GM18519 (cell line): ENCODE results near the gene FBXO2.
"Not testable (repeated sequence)": the region's sequence is repeated elsewhere in the genome, so short reads cannot be mapped to it uniquely, and the experiment has no call there.

Experiments used
- ATAC-seq: cut with Tn5 transposase; IDR thresholded peaks from one replicate; pipeline ENCODE4 v1.9.1; 2021; ENCODE audit warnings: mild to moderate bottlenecking, moderate library complexity; ENCODE audit not compliant: unreplicated experiment, low FRiP score

Gene FBXO2

GRCh38 chr1:11654939-11655808 is 945 bp upstream of the FBXO2 start:
- no peak for ATAC-seq

DNA sequence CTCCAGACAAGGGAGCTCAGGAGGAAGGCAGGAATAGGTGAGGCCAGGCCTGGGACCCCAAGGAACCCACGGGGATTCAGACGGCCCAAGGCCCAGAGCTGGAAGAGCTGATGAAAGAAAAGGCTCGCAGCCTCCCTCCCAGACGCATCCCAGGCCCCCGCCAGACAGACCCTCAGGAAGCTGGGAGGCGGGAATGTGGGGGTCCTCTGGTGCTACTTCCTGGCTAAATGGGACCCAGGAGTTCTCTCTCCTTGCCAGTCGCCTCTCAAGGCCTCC is 430 bp downstream of the FBXO2 start:
- no peak for ATAC-seq

DNA sequence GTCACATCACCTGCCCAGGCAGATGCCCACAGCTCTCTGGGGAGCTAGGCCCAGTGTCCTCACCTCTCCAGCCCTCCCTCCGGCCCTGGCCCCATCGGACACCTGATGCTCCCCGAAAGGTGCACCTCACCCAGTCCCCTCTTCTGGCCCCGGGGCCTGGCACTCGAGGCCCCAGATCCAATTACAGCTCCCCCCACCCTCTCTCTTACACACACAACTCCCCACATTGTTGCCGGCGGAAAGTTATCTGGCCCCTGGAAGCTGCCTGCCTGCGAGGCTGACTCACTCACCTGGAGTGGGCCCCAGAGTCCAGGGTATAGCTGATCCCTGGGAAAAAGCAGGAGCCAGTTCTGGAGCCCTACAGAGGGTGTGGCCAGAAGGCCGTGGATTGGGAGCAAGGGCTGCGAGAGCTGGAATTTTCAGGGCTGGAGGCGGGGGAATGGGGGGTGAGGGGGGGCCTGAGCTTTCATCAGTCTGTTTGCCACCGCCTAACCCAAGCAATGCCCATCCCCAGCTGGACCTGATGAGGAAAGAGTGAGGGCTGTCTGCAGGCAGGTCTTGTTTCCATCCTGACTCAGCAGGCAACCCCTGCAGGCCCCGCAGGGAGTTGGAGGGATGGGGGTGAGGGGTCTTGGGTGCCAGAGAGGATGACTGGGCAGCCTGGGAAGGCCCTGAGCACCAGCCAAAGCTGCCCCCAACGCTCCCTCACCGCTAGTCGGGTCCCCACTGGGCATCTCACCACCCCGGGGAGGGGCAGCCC is 948 bp downstream of the FBXO2 start:
- no peak for ATAC-seq

DNA sequence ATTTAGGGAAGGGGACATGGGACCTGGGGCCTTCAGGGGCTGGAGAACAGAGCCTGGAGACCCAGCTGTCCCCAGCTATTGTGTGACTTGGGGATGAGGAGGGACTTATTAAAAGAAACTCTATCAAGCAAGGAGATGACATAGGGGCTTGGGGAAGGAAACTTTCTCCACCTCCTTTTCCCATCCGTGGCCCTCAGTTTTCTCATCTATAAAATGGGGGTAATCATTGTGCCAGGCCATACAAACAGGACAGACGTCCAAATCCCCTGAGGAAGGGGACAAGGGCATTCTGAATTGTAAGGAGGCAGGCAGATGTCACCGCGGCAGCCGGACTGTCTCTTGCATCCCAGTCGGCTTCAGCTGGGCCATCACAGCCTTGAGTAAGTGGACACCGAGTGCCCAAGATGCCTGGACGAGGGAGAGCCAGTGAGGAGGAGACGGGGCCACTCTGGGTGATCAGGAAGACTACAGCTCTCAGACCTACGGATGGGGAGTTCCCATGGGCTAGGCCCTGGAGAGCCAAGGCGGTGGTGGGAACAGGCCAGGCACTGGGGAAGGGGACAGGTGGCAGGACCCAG is 1.9 kb downstream of the FBXO2 start:
- ATAC-seq = no peak

DNA sequence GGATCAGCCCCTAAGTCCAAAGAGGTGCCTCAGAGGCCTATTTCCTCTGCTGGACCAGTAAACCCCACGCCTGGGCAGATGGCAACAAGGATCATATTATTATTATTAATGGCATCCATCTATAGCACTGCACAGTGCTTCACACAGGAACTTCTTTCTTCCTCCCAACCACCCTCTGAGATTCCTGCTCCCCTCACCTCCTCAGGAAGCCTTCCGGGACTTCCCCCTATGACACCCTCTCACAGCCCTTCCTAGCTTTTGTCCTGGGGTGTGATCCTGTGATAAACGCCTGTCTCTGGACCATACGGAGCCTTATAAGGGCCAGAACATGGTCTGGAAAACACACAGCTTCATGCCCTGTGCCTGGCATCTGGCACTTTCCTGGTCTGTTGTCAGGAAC is 3.2 kb downstream of the FBXO2 start:
- ATAC-seq = no peak

GRCh38 chr1:11650331-11650991 is 3.8 kb downstream of the FBXO2 start:
- ATAC-seq = no peak

DNA sequence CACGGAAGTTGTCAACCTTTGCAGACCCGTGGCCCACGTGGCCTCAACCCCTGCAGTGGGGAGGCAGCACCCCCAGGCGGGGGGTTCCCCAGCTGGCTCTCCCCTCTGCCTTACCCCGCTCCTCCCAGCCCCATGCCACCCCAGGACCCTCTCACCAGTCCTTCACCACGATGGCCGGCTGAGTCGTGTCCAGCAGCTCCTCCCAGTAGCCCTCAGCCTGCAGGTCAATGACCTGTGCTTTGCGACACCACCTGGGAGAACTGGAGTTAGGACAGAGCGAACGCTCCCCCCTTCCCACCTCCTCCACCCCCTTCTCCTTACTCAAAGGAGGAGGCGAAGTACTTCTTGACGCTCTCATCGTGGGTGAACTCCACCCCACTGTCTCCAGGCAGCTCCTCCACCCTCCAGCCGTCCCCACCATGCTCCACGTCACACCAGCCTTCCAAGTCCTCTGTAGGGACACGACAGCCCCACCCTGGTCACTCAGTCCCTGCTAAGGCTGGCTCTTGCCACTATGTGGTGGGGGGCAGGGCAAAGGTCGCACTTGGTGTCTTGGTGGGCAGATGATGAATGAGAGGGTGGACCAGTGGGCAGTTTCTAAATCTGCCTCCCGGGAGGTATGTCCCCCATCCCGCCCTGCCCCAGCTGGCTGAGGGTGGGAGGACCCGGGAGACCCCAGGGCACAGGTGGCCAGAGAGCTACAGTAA is 4.5 kb downstream of the FBXO2 start:
- ATAC-seq = no peak

DNA sequence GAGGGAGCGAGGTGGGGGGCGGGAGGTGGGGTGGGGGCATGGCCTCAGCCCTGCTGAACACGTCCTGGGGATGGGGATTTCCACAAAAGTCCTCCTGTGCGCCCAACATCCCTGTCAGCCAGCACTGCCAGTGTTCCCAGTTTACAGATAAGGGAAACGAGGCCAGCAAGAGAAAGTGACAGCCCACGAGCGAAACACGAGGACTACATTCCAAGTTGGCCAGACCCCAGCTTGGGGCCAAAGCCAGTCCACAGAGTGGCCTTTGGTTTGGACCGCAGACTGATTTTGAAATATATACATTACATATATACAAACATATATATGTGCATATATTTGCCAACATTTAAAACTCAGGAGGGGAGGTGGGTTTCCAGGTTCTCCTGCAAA is 5.0 kb downstream of the FBXO2 start:
- ATAC-seq = no peak

DNA sequence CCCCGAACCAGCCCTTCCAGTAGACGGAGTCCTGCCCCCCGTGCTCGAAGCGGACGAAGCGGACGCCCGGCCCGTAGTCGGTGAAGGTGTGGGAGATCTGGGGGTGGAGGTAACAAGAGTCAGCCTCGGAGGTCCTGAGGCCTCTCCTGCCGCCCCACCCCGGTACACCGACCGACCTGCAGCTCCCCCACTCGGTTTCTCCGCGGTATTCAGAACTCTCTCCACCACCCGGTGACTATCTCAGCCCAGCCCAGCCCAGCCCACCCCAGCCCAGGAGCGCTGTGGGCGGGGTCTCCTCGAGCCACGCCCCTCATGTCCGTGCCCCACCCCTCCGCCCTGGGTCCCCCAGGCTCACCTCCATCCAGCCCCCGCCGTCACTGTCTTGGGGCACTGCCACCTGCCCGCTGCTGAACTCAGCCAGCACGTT is 5.5 kb downstream of the FBXO2 start:
- ATAC-seq = no peak

DNA sequence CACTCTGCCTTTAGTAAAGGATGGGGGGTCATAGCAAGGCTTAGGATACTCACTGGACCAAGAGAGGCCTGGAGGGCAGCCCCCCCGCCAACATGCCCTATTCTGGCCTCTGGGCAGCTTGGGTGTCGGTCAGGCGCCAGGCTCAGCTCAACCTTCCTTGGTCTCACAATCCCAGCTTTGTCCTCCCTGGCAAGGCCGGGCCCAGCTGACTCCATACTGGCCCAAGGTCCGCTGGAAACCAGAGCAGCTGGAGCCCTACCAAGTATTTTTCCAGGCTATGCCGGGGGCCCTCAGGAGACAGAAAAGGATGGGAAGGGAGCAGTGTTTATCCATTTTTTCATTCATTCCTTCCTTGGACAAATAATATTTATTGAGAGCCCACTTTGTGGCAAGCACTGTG is 6.2 kb downstream of the FBXO2 start:
- no peak for ATAC-seq

DNA sequence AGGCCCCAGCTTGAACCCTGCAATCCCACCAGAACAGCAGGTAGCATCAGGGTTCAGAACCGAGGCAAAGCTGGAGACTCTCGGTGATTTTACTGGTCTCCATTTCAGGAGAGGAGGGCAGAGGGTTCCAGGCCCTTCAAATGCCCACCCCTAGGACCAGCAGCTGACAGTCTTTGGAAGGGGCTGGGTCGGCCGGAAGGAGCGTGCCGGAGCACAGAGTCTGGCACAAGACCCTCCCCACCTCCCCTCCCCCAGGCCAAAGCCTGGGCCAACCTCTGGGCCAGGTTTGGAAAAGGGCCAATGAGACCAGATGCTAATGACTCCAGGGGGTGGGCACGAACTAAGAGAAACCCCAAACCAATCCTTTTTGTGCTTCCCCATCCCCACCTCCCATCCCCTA is 6.9 kb downstream of the FBXO2 start:
- ATAC-seq = no peak

DNA sequence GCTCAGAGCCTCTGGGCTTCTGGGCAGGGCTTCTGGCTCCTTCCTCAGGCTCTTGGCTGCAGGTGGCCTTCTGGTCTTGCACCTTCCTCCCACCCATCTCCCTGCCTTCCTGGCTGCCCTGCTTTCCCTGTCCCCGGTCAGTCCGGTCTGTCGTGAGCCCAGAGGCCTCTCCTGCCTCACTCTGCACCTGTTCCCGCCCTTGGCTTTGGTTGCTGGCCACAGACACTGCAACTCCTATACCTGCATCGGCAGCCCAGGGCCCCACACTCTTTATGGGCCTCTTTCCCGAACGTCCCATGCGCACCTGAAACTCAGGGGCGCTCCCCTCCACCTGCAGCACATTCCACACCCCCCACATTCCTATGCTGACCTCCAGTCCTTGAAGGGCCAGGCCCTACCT is 7.9 kb downstream of the FBXO2 start:
- no peak for ATAC-seq

GRCh38 chr1:11645670-11646265 is 8.5 kb downstream of the FBXO2 start:
- ATAC-seq = no peak

DNA sequence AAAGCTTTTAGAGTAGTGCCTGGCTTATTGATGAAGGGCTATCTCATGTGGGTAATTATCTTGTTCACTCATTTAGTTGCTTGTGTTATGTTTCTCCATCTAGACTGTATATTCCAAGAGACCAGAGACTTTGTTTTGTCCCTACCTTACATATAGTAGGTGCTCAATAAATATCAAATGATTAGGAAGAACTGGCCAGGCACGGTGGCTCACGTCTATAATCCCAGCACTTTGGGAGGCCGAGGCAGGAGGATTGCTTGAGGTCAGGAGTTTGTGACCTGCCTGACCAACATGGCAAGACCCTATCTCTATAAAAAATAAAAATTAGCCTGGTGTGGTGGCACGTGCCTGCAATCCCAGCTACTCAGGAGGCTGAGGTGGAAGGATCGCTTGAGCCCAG is 9.0 kb downstream of the FBXO2 start:
- ATAC-seq = no peak

- no peak for ATAC-seq
These were observed 10.4 kb downstream of the FBXO2 start for GRCh38 chr1:11643782-11644181.

GRCh38 chr1:11642418-11643017 is 11.7 kb downstream of the FBXO2 start:
- ATAC-seq = not testable (repeated sequence)

DNA sequence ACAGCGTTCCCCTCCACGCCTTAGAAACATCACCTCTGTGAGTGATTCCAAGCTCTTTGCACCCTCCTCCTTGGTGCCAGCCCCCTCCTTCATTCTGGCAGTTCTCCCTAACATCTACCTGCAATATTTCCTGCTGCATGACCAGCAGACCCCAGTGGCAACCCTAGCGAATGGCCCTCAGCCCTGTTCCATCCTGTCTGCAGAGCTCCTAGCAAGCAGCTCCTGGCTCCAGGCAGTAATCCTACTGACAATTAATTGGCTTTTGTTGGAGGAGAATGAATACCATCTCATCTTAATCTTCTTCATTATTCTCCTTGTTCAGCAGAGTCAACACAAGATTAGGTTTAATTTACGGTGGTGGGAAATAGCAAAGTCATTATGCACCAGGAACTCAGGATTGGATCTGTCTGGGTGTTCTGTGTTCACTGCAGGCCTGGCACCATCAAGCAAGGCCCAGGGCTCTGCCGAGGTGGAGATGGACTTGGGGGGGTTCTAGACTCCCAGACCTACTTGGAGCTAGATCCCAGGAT is 12.4 kb downstream of the FBXO2 start:
- ATAC-seq = no peak

- no peak for ATAC-seq
These were observed 13.3 kb downstream of the FBXO2 start for GRCh38 chr1:11640944-11641343.

DNA sequence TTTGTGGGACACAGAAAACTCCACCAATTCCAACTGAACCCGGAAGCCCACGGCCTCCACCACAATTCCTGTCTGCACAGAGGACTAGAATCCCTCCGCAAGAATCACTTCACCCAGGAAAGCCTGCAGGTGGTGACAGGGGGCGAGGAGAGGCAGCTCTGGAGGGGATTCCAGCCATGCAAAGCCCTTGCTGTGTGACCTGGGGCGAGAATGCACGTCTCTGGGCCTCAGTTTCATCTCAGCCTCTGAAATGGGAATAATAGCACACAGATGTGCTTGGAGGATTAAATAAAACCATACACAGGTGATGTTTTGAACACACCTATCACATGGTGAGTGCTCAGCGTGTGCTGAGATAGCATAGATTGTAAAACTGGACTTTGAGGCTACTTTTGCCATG is 14.1 kb downstream of the FBXO2 start:
- no peak for ATAC-seq

DNA sequence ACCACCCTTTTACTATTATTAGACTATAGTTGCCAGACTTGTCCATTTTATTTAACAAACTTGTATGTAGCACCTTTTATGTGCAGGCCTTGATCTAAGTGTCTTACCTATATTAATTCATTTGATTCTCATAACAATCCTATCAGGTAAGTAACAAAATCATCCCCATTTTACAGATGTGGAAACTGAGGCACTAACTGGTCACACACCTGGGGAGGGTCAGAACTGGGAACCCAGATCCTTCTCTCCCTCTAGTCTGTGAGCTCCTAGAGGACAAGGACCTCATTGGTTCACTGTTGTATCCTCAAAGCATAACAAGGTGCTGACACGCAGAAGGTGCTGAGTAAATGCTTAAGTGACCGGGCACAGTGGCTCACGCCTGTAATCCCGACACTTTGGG is 14.9 kb downstream of the FBXO2 start:
- ATAC-seq = no peak
